NCI-H82 (cell line): ENCODE results near the gene RBMX2.
"Not testable (repeated sequence)": the region's sequence is repeated elsewhere in the genome, so short reads cannot be mapped to it uniquely, and the experiment has no call there.

ENCODE experiments used
- DNase-seq: peaks from one replicate; lab custom pipeline; 2025; lab: John Stamatoyannopoulos, UW

RBMX2 gene, protein sequence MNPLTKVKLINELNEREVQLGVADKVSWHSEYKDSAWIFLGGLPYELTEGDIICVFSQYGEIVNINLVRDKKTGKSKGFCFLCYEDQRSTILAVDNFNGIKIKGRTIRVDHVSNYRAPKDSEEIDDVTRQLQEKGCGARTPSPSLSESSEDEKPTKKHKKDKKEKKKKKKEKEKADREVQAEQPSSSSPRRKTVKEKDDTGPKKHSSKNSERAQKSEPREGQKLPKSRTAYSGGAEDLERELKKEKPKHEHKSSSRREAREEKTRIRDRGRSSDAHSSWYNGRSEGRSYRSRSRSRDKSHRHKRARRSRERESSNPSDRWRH

DNA sequence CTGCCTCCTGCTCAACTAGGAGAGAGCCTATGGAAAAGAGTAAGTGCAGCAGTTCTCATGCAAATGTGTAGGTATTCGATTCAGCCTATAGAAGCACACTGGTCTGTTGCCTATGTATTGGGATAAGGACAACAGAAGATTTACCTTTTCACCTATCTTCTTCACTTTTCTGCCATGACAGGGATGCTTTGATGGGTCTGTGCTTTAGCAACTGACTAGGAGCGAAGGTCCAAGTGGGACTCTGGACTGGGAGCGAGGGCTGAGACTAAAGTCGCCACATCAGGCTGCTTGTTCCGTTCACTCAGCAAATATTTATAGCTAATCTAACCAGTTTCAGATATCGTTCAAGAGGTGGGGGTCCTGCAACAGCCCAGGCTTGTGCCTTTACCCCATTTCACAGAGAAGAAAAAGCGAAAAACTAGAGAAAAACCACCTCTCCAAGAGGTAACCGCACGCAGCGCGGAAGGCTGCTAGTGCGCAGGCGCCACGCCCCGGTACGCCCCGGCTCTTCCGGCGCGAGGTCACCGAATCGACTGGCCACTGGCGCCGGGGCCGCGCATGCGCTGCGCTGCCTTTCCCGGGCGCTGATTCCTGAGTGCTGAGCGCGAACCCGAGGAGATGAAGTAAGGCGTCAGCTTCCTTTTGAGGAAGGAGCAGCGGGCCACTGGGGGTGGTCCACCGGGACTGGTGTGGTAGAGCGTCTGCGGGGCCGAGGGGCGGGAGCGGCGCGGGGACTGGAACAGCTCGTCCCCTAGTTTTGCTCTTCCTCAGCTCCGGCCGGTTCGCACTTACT, at the start of gene RBMX2:
Gene RBMX2 (plus strand): TSS at position 573 of the 793 bp plus-strand sequence. CDS start 46 bp downstream, at position 619.
- DNase-seq, result peak; percentile 89

DNA sequence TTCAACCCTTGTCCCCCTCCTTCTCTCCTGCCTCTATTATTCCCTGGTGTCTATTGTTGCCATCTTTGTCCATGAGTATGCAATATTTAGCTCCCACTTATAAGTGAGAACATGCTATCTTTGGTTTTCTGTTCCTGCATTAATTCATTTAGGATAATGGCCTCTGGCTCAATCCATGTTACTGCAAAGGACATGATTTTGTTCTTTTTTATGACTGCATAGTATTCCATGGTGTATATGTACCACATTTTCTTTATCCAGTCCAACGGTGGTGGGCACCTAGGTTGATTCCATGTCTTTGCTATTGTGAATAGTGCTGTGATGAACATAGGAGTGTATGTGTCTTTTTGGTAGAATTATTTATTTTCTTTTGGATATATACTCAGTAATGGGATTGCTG, 49.7 kb upstream of the RBMX2 start:
- DNase-seq, result not testable (repeated sequence)

DNA sequence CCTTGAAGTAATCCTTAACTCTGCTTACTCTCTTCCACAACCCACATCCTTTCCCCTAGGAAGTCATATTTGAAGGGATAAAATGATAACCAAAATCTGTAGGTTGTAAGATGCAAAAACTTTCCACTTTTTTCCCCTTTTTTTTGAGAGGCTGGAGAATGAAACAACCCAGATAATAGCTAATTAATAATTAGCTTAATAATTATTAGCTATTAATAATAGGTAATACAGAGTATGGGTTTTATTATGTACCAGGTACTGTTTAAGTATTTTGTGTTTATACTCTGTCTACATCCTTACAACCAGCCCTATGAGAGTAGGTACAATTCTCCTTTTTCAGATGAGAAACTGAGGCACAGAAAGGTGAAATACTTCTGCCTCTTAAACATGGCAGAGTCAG, 25.7 kb upstream of the RBMX2 start:
- DNase-seq, result no peak

DNA sequence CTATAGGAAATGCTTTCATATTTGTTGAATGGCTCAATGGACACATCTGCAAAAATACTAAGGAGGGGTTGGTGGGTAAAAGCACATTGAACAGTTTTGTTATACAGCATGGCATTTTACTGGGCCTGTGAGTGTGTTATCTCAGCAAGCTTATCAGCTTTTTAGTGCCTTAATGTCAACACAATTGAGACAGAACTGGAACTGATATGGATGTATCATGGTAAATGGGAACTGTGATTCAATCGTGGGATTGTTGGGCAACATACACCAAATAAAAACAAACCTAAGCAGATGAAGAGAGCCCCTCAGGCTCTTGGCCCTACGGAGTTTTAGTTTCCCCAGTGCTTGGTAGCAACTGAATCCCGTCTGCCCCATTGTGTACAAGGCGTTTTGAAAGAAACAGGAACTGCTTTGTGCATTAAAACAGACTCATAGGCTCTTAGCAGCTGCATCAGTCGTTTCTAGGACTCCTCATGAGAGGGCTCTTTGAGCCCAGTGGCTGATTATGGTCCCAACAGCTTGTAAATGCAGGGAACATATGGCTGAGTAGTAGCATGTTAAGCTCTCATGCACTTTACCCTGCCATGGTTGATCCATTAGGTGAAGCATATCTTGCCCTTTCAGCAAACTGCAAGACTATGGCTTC, 23.6 kb upstream of the RBMX2 start:
- peak; percentile 92 for DNase-seq

DNA sequence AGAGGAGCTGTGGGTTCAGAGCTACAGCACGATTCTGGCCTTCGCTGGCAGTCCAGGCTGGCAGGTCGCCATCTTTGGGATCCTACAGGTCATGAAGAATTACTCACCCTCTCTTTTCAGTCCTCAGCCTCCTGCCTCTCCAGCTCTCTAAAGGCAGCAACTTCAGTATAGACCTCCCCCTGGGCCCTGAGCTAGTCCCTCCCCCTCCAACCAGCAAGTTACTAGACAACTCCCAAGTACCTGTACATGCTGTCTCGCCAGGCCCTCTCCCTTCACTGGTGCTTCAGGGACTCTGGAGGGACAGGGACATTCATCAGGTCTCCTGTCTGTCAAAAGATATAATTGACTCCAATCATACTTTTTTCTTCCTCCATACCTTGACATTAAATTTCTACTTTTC, 16.3 kb upstream of the RBMX2 start, which contains the start of gene GPR119:
Gene GPR119 (minus strand): TSS at position 155 of the 400 bp plus-strand sequence. CDS start 227 bp downstream, outside the sequence.
- no peak for DNase-seq

DNA sequence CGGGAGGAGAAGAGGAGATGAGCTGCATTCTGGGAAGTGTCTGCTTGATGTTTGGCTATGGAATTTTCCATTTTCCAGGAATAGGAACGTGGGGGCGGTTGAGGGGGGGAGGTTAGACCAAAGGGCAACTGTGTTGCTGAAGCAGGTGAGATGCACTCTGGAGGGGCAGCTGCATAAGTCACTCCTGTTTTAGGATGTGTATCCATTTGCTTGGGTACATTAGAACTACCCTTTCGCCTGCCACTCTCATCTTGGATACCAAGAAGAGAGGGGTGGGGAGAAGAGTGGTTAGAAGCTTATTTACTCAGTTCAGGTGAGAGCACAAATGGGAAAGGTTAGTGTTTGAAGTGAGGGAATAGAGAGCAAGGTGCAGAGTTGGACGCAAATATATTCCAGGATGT, 15.4 kb upstream of the RBMX2 start:
- no peak for DNase-seq

DNA sequence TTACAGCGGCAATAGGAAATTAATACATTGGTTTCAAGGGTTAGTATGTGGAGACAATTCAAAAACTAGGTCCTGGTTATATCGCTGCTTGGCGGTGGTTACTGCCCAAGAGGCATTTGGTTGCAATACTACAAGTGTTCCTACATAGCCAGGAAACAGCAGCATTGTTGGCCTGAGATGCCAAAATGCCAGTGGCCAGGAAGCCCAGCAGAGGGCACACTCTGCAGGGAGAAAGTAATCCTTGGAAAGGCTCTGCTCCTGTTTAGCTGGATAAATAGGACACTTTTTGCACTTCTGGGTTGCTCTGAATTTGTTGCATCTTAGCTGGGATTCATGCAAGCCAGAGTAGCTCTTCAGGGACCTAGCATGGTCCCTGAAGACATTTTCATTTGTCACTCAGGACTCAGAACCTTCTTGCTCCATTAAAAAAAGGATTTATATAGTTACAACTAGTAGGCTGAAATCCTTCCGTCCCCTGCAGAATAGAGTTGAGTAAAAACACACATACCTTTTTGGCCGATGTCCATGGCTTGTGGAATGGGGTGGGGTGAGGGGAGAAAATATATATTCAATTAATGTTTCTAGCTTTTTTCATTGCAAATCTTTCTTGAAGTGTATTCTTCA, 8.2 kb upstream of the RBMX2 start:
- DNase-seq, result peak; percentile 73

DNA sequence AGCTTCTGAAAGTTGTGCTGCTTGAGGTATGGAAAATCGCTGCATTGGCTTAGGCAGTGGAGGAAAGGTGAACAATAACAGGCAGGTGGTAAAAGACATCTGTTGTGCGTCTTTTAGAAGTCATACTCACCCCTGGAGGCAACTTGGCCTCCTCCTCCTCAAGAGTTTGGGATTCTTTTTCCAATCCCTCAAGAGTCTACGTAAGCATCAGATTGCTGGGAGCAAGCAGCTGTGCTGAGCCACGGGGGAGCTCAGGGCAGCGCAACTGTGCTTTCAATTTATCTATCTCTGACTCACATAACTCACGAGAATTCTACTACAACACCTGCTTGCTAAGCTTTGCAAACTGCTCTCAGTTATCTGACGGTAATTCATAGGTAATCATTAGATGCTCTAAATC, 6.4 kb upstream of the RBMX2 start:
- DNase-seq, result peak; percentile 3

DNA sequence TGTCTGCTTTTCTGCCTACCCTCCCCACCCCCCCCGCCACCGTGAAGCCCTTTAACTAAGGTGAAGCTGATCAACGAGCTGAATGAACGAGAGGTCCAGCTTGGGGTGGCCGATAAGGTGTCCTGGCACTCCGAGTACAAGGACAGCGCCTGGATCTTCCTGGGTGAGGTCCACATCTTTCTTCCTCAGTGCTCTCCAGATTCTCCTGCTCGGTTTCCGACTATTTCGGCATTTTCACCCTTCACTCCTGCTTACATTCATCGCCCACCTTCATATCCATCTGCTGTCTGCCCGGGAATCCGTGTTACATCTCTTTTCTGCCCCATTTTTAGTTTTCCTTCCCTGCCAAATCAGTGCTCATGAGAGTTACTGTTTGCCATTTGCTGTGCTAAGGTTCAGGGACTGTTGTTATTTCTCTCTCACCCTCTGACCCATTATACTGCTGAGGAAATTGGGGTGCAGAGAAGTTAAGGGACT, 459 bp downstream of the RBMX2 start:
- no peak for DNase-seq

DNA sequence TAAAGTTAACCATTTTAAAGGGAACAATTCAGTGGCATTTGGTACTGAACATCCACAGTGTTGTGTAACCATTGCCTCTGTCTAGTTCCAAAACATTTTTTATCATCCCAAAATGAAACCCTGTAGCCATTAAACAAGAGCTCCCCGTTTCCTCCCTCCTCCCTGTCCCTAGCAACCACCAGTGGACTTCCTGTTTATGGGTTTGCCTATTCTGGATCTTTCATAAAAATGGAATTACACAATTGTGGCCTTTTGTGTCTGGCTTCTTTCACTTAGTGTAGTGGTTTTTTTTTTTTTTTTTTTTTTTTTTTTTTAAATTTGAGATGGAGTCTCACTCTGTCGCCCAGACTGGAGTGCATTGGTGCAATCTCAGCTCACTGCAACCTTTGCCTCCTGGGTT, 11.6 kb downstream of the RBMX2 start:
- DNase-seq, result no peak

DNA sequence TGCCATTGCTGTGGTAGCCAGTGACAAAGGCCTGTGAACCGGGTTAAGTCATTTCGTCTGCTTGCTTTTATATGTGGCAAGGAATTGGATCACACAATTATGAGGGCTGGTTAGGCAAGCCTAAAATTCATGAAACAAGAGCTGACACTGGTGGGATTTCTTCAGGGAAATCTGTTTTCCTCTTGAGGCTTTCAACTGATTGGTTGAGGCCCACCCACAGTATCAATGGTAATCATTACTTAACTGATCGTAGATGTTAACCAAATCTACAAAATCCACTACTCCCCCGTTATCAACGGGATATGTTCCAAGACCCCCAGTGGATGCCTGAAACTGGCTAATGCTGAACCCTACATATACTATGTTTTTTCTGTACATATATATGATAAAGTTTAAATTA, 13.0 kb downstream of the RBMX2 start:
- DNase-seq, result no peak

DNA sequence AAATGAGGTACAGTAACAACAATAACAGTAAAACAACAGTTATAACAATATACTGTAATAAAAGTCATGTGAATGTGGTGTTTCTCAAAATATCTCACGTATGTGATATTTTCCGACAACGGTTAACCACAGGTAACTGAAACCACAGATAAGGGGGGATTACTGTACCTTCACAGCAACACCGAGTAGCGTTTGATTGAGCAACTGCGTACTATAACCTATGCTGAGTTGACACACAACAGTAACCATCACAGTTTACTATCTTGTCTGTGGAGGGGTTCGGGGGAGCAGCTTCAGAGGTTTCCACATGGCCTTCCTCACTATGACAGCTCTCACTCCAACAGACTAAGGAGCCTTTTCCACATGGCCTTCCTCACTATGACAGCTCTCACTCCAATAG, 13.4 kb downstream of the RBMX2 start:
- DNase-seq, result no peak

DNA sequence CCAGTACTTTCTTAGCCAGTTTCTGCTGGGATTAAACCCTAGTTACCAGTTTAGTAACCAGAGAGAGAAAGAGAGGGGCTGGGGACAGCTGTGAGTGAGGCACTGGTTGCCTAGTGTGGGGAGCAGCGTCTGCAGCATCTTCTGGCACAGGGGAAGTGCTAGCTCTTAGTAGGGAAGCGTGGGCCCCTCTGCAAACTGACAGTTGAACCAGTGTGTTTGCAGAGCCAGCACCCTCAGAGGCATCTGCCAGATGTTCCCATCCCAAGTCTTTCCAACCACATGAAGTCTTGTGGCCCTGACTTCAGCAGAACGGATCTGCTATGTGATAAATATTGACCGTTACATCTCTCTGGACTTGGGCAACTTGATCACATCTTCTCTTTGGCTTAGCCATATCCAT, 15.0 kb downstream of the RBMX2 start:
- DNase-seq, result no peak

DNA sequence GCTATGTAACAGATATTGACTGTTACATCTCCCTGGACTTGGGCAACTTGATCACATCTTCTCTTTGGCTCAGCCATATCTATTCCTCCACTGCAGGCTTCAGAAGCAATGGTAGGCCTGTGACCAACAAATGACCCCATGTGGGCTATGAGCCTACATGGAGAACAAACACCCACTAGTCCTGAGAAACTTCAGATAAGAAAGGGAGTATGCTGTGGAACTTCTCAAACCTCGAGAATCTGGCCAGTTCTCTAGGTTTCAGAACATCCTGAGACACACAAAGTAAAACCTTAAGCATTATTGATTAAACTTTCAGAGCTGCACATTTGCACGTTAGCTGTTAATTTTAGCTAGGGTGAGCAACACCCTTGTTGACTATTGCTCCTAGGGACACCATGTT, 16.3 kb downstream of the RBMX2 start:
- no peak for DNase-seq

DNA sequence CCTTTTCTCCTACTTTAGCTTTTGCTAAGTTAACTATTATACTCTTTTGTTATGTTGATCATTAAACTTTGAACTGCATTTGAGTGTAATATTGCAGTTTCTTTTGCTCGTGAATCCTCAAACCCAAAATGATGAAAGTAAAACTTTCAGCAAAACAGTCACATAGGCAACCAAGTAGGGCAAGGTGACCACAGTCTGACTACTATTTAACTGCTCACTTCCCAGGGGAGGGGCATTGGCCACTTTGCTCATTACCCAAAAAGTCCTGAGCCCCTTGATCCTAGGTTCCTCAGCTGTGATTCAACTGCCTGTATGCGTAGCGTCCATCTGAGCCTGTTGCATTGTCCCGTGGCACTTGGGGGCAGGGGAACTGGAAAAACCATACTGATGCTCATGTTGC, 17.0 kb downstream of the RBMX2 start:
- DNase-seq, result no peak

DNA sequence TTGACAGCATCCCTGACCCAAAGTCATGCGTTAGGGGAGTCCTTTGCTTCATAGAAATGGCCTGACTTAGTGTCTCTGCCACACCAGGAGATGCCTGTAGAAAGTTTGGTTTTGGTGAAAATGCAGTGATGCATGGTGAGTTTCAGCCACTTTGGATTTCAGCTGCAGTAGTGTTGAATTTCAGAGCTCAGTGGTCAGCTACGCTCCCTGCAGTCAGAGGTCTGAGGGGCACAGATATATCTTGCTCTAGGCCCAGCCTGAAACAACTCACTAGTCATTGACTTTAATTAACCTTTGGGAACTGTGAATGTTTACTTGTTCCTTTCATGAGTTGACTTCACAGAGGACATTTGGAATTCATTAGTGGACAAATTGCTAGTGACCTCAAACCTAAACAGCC, 17.5 kb downstream of the RBMX2 start:
- DNase-seq, result no peak

DNA sequence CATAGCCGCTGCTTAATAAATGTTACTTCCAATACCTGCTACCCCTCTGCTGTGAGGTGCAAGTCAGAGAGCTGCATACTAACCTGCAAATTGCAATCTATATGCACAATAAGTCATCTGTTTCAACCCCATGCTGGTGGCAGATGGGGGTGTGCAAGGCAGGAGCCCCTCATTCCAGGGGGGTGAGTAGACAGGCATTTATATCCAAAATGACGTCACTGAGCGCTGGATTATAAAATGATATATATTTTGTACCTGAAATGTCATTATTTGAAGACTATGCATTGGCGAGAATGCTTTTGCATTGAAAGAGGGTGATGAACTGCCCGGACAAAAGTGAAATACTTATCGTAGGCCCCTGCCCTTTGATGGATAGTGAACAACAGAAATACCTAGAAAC, 24.7 kb downstream of the RBMX2 start:
- DNase-seq, result no peak

DNA sequence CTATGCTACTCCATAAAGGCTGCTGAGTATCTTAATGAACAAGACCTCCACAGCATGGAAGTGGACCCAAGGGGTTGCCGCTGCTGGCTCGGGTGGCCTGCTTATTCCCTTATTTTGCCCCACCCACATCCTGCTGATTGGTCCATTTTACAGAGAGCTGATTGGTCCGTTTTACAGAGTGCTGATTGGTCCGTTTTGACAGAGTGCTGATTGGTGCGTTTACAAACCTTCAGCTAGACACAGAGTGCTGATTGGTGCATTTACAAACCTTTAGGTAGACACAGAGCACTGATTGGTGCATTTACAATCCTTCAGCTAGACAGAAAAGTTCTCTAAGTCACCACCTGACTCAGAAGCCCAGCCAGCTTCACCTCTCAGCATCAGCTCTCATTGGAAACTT, 27.4 kb downstream of the RBMX2 start:
- not testable (repeated sequence) for DNase-seq

DNA sequence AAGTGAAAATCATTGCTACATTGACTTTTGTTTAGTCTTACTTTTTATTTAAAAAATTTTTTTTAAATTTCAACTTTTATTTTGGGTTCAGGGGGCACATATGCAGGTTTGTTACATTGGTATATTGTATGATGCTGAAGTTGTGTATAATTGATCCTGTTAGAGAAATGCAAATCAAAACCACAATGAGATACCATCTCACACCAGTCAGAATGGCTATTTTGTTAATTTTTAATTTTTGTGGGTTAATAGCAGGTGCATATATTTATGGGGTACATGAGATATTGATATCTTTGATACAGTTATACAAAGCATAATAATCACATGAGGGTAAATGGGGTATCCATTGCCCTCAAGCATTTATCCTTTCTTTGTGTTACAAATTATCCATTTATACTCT, 34.1 kb downstream of the RBMX2 start:
- DNase-seq, result no peak

DNA sequence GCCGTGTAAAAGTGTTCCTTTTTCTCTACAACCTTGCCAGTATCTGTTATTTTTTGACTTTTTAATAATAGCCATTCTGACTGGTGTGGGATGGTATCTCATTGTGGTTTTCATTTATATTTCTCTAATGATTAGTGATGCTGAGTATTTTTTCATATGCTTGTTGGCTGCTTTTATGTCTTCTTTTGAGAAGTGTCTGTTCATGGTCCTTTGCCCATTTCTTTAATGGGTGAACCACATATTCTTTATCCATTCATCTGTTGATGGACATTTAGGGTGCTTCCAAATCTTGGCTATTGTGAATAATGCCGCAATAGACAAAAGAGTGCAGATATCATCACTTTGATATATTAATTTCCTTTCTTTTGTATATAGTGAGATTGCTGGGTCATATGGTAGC, 36.2 kb downstream of the RBMX2 start:
- not testable (repeated sequence) for DNase-seq

DNA sequence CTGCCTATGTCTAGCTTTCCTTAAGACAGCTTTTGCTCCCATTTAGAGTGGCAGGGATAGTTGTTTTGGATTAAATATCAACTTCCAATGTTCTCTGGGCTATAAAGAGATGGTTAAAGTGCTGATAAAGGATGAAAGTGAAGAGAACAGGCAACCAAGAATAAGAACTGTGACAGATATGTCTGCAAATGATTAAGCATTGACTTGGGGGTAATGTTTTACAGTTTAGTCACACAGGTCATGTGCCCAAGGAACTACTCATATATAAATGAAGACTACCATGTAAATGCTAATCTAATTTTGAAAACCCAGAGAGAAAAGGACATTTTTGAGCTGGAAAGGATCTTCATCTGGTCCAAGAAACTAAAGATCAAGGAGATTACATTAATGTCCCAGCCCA, 42.1 kb downstream of the RBMX2 start:
- no peak for DNase-seq

DNA sequence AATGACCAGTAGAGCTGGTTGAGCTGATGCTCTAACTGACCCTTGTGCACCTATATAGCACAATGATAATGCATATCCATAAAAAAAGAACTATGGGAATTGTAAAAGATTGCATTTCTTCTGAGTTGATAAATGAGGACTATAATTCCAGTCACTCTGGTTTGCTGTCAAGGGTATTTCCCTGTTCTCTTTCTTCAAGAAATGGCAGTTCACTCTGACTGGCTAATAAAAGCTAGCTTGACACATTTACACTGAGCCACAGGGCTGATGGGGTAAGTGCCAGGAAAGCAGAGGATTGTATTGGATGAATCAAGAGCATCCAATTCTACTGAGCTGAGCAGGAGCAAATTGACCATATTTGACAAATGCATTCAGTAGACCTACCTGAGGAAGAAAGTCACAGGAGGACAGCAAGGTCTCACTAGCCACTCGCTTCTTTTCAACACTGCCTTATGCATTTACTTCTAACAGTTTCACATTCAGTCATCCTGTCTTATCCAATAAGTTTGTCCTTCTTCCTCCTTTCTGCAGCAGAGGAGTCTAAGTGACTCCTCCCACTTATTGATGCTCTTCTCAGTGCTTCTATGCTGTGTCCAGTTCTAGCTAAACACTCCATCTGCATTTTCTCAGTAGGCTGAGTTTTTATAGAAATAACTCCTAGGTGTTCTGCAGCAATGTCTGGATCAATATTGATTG, 43.0 kb downstream of the RBMX2 start:
- DNase-seq, result no peak
